Fibroblast of the conjunctiva (primary cell): ENCODE data around the gene DNAH9.

Experiments used
- DNase-seq: peaks from one replicate; pipeline ENCODE4 v3.0.0-alpha.2; 2010; ENCODE audit warnings: low read depth

The DNAH9 gene, protein sequence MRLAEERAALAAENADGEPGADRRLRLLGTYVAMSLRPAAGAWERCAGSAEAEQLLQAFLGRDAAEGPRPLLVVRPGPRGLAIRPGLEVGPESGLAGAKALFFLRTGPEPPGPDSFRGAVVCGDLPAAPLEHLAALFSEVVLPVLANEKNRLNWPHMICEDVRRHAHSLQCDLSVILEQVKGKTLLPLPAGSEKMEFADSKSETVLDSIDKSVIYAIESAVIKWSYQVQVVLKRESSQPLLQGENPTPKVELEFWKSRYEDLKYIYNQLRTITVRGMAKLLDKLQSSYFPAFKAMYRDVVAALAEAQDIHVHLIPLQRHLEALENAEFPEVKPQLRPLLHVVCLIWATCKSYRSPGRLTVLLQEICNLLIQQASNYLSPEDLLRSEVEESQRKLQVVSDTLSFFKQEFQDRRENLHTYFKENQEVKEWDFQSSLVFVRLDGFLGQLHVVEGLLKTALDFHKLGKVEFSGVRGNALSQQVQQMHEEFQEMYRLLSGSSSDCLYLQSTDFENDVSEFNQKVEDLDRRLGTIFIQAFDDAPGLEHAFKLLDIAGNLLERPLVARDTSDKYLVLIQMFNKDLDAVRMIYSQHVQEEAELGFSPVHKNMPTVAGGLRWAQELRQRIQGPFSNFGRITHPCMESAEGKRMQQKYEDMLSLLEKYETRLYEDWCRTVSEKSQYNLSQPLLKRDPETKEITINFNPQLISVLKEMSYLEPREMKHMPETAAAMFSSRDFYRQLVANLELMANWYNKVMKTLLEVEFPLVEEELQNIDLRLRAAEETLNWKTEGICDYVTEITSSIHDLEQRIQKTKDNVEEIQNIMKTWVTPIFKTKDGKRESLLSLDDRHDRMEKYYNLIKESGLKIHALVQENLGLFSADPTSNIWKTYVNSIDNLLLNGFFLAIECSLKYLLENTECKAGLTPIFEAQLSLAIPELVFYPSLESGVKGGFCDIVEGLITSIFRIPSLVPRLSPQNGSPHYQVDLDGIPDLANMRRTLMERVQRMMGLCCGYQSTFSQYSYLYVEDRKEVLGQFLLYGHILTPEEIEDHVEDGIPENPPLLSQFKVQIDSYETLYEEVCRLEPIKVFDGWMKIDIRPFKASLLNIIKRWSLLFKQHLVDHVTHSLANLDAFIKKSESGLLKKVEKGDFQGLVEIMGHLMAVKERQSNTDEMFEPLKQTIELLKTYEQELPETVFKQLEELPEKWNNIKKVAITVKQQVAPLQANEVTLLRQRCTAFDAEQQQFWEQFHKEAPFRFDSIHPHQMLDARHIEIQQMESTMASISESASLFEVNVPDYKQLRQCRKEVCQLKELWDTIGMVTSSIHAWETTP (N-terminal part only)

DNA sequence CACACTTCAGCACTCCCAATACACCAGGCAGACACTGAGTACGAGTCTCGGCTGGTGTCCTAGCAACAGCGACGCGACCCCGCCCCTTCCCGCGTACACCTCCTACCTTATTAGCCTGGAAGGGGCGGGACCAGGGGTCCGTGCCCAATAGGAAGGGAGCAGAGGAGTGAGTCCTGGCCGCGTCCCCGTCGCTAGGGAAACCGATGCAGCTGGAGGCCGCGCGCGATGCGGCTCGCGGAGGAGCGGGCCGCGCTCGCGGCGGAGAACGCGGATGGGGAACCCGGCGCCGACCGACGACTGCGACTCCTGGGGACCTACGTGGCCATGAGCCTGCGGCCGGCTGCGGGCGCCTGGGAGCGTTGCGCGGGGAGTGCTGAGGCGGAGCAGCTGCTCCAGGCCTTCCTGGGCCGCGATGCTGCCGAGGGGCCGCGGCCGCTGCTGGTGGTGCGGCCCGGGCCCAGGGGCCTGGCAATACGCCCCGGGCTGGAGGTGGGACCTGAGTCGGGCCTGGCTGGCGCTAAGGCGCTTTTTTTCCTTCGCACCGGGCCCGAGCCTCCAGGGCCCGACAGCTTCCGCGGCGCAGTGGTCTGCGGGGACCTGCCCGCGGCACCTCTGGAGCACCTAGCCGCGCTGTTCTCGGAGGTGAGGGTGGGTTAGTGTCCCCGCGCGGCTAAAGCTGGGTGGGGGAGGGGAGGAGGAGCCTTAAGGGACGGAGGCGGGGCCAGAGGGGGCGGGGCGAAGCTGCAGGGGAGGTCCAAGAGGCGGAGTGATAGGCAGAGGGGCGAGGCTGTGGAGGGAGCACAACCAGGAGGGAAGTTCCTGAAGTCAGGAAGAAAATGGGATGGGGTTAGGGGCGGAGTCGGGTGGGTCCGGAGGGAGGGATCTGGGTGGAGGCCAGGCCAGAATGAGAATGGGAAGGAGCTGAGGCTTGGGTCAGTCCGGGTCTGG, at the start of gene DNAH9:
Gene DNAH9, plus strand, starts transcription at position 197 of the 948 bp plus-strand sequence. Its CDS starts 29 bp downstream, at position 226.
- peak; percentile 14 for DNase-seq

DNA sequence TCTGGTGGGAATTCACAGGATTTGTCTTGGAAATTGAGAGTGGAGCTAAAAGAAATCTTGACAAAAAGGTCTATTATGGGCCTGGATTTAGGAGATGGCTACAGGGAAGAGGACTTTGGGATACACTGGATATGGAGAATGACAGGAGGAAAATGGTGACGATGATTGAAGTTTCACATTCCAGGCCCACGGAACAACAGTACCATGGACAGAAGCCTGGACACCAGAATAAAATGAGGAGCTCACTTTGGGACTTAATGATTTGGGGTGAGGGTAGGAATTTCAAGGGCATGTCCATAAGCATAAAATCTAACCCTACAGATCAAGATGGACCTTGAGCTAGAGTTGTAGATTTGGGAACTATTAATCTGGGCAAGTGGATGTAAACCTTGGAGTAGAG, 47.8 kb upstream of the DNAH9 start:
- no peak for DNase-seq

DNA sequence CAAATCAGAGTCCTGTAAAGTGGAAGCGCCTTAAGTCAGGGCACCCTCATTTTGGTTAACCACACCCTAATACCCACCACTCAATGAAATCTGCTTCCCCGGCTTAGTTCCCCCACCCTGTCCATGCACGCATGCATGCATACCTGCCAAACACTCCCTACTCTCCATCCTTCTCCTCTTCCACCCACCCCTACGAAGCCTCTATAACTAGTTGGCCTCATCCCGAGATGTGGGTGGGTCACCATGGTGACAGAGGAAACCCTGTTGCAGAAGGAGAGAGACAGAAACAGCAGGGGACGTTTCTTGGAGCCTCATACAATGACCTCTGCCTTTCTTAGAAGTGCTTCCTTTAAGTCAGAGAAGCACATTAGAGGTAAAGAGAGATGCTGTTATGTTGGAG, 46.8 kb upstream of the DNAH9 start:
- no peak for DNase-seq

DNA sequence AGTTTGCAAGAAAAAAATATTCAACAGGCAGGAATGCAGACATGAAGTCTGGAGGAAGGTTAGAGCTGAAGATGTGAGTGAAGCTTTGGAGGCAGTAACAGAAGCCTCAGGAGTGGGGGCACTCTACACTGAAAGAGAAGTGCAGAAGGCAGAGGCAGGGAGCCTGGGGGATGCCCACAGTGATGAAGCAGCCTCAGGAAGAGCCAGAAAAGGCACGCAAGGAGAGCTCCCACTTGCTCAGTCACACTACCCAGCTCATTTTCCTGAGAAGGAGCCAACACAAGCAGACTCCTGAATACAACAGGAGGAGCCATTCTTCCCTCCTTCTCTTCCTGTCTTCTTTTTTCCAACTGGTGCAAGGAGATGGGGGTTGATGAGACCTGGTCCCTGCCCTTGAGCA, 45.1 kb upstream of the DNAH9 start:
- no peak for DNase-seq

DNA sequence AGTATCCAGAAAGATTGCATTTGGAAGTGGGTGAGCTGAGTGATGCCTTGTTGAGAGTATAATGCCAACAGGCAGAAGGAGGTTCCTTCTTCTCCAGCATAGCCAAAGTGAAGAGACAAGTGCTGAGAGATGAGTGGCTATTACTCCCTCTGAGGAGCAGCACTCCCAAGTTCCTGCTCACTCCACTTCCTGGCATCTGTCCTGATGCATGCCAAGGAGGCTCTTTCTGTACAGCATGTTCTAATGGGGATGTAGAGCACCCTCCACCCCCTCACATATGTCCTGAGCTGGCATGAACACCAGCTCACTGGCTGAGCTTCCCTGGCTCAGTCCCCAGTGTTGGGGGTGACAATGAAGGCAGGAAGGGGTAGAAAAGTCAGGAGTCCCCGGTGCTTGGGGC, 44.2 kb upstream of the DNAH9 start:
- DNase-seq, result no peak

DNA sequence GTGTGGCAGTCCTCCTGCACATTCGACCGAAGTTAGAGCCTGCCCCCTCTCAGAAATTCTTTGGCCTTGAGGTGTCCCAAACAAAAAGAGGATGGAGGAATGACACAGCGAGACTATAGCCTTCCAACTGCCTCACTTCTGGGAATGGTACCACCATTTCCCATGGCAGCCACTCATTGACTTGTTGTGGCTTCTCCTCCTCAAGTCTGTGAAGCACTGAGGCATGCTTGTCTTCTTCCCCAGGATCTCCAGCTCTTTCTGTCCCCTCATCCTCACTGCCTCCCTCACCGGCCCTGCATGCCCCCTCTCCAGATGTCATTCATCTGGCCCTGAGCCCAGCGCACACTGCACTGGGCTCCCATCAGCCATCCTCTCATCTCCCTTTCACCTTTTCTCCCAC, 43.7 kb upstream of the DNAH9 start:
- no peak for DNase-seq

DNA sequence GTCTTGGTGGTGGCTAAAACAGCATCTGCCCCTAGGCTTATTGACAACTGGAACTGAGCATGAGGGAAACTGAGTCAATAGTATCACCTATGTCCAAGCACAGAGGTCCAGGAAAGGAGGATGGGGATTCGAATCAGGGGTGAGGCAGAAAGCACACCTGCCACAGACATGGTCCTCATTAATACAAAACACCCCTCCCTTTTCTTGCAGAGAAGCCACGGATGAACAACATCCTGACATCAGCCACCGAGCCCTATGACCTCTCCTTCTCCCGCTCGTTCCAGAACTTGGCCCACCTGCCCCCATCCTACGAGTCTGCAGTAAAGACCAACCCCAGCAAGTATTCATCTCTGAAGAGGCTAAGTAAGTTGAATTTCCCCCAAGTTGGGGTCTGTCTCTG, 42.7 kb upstream of the DNAH9 start:
- DNase-seq, result no peak

DNA sequence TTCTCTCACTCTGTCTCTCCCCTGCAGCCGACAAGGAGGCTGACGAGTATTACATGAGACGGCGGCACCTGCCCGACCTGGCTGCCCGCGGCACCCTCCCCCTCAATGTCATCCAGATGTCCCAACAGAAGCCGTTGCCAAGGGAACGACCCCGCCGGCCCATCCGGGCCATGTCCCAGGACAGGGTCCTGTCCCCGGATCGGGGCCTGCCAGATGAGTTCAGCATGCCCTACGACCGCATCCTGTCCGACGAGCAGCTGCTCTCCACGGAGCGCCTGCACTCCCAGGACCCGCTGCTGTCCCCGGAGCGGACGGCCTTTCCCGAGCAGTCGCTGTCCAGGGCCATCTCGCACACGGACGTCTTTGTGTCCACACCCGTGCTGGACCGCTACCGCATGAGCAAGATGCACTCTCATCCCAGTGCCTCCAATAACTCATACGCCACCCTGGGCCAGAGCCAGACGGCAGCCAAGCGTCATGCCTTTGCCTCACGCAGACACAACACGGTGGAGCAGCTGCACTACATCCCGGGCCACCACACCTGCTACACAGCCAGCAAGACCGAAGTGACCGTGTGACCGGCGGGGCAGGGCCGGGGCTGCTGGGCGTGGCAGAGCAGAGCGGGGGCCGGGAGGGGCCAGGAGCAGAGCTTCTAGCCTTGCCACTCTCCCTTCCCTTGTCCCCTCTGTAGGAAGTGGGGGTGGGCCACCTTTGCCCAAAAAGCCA, 40.4 kb upstream of the DNAH9 start:
- DNase-seq, result no peak

DNA sequence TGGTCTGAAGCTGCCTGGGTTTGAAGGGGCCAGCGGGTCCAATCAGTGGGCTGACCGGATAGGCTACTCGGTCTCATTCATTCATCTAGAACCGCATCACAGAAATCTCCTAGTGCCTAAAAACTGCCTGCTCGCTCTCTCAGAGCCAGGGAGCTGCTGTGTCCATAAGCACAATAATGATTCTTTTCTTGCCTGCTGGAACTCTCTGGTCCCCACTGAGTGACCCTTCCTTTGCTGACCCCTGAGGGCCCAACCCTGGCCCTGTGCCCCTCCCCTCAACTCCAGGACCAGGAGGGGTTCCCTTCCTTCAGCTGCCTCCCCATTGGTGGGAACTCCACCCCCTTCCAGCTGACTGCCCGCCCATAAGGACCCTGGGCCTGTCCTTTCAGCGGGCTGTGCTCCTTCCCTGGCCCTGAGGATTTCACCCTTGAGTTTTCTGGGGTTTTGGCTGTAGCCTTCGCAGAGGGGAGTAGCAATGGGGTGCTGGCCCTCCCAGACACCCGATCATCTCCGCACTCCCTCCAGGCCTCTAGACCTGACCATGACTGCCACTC, 39.5 kb upstream of the DNAH9 start:
- DNase-seq, result no peak

DNA sequence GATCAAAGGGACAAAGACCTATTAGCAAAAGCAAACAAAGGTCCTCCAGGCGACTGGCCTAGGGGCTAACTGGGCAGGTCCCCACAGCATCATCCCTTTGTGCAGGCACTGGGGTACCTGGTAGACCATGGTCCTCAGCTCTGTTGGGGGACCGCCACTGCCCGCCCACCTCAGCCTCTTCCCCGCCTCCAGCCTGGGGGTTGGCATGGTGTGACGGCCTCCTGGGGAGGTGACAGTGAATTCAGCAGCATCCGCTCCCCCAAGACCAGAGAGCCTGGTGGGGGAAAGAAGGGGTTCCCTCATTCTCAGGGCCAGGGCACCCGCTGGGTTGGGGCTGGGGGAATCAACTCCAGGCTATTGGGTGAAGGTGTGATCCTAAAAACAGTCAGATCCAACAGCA, 38.7 kb upstream of the DNAH9 start:
- DNase-seq, result no peak

DNA sequence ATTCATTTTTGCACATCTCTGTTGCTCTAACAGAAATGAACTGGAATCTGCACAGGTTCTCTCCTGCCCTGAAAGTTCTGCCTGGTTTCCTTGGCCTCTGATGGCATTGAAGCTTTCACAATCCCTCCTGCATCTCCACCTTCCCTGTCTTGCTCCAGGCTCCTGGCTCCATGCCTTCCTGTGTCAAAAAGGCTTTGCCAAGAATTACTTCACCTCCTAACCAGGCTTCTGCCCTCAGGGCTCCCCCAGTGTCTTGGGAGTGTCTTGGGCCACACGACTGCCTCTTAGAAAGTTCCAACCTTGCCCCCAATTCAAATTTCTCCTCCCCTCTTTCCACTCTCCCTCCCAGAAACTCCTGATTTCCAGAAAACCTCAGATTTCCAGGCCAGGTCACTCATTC, 37.0 kb upstream of the DNAH9 start:
- DNase-seq, result no peak

DNA sequence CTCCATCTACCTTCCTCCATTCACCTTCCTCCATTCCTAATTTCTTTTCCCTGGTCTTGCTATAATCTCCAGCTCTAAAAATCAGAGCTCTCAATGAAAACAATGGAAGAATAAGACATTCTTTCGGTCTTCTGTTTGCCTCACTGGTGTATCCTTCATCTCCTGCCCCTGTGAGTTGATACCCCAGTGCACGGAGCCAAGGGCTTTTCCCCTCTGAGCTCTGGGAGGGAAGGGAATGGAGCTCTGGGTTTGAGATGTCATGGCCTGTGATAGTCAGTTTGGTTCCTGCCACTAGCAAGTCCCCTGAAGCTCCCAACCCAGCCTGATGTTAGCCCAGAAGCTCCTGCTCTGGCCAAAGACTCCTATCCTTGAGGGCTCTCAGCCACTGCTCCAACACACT, 36.6 kb upstream of the DNAH9 start:
- DNase-seq, result no peak

DNA sequence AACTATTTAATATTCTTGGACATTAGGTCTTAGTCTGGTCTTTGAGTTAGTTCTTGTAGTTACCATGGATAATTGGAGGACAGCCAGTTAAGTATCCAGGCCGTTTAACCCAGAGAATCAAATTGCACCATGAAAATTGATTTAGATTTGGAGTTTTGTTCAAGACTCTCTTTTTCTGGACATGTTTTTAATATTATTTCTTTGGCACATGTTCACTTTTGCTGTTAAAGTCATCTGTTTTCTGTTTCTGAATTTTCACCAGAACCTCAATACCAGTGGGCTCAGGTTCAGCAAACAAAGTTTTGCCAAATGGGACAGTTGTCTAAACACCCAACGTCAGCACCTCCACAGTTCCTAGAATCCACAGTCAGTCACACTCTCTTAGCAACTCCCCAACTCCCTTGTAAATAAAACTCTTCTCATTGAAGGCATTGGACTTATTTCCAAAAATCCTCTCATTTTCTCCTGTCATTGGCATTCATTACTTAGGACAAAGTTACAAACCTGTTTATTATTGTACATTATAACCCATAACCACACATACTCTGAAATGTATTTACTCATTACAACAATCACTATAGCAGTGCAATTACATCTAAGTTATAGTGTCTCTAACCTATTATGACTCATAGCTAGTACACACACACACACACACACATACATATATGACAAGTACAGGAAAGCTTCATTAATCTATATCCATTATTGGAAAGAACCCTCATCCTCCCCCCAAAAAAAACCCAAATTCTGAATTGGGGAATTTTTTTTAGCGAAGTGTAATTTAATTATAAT, 33.5 kb upstream of the DNAH9 start:
- no peak for DNase-seq

DNA sequence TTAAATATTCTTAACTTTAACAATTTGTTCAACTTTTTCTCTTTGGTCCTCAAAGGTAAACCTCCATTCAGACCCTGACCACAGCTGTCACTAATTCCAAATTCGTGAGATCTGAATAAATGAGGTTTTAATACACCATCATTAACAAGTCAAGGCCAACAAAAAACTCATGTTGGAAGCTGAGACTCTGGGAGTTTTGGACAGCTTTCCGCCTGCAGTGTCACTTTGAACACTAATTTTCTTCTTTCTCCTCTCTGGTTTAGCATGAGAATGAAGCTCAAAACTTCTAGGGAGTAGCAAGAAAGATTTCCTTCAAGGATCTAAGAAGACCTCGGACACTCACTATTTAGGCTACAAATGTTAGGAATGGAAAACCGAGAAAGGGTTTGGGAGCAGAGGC, 32.7 kb upstream of the DNAH9 start:
- DNase-seq, result no peak

DNA sequence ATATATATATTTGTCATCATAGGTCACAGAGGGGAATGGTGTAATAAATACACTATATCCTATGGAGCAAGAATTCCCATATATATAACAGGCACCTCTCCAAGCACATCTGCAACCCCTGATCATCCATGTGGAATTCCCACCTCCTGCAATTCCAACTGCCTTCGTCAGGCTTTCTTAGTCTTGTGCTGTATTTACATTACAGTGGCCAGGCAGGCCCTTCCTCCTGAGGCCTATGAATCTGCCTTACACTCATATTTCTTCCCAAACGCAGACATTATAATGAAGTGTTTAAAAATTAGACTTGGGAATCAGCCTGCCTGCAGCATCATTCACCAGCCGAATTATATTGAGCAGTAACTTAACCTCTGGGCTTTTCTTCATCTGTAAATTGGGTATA, 19.3 kb upstream of the DNAH9 start:
- no peak for DNase-seq

DNA sequence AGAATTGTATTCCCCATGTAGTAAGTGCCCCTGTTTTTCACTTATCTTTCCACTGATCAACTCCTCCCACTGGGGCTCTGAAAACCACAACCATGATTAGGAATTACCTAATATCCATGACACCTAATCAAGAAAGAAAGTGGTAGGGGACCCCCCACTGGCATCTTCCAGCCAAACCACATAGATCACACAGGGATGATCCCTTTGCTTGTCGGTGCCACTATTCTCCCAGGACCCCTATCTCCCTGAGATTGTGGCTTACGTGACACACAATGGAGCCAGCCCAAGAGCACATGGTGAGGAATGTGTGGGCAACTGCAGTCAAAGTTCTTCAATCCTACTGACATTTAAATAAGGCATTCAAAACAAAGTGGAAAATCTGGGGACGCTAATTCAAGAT, 17.6 kb upstream of the DNAH9 start:
- no peak for DNase-seq

DNA sequence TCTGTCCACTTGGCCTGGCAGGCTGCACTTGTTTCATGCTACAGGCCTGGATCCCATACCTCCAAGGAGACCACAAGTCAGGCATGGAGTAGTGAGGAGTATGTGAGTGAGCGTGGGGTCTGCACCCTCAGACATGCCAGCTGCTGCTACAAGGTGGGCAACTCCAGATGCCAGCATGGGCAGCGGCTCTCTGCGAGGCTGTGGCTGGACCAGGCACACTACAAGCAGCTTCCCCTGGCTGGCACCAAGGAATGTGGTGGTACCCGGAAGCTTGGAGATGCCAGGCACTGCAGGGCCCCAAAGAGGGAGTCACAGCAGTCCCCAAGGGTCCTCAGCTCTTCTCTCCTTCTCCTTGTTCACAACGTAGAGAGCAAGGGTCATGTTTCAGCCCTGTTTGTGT, 16.1 kb upstream of the DNAH9 start:
- DNase-seq, result no peak

DNA sequence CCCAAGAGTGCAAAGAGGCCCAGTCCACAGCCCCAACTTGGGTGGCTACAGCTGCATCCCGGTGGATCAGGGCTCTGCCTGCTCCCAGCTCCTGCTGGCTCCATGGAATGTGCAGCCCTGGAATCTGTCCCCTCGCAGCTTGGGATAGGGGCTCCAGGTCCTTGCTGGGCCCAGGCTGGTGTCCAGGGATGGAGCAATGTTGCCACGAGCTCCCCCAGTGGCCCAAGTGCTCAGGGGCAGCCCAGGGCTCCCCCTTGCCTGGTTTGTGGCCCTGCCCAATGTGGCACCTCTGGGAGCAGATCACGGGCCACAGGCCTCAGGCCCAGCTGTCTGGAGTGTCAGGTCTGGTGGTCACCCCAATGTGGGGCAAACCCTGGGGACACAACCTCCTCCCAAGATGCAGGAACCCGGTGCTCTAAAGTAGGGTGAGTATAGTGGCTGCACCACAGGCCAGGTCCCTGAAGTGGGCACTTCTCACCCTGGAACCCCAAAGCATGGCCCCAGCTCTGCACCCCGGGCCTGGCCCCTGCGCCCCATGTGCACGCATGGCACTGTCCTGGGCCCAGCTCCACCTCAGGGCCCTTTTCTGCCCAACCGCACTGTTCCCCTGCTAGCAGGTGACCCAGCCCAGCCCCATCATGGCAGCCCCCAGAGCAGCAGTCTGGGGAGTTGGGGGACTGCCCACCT, 14.8 kb upstream of the DNAH9 start:
- no peak for DNase-seq

DNA sequence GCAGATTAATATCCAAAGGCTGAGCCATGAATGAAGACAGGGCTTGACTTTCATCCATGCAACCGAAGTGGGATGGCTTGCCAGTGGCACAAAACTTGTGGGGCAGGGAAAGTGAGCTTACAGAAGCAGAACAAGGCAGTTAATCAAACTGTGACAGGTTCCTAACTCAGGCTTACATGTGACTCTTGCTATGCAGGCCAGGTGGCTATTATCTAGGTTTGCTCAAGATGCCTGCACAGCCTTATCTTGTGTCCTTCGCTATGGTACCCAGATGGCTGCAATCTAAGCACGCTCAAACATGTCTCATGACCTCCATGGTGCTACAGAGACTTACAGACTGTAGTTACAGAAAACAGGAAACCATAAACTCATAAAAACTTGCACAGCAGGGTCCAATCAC, 8.6 kb upstream of the DNAH9 start:
- no peak for DNase-seq
